NCI-H1436 (cell line): ENCODE data around the gene AIFM3.
"Not testable (repeated sequence)": the region's sequence is repeated elsewhere in the genome, so short reads cannot be mapped to it uniquely, and the experiment has no call there.

ENCODE experiments used
- DNase-seq: peaks from one replicate; lab custom pipeline; 2025; lab: John Stamatoyannopoulos, UW

Gene AIFM3

DNA sequence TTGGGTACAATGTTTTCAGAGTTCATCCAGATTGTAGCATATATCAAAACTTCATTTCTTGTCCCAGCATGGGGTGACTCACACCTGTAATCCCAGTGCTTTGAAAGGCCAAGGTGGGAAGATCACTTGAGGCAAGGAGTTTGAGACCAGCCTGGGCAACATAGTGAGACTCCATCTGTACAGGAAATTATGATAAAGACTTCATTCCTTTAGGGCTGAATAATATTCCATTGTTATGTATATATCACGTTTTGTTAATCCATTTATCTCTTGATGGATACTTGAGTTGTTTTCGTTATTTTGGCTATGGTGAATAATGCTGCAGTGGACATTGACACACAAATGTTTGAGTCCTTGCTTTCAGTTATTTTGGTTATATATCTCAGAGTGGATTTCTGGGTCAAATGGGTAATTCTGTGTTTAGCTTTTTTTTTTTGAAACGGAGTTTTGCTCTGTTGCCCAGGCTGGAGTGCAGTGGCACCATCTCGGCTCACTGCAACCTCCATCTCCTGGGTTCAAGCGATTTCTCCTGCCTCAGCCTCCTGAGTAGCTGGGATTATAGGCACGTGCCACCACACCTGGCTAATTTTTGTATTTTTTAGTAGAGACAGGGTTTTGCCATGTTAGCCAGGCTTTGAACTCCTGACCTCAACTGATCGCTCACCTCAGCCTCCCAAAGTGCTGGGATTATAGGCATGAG, 24.7 kb upstream of the AIFM3 start:
- not testable (repeated sequence) for DNase-seq

DNA sequence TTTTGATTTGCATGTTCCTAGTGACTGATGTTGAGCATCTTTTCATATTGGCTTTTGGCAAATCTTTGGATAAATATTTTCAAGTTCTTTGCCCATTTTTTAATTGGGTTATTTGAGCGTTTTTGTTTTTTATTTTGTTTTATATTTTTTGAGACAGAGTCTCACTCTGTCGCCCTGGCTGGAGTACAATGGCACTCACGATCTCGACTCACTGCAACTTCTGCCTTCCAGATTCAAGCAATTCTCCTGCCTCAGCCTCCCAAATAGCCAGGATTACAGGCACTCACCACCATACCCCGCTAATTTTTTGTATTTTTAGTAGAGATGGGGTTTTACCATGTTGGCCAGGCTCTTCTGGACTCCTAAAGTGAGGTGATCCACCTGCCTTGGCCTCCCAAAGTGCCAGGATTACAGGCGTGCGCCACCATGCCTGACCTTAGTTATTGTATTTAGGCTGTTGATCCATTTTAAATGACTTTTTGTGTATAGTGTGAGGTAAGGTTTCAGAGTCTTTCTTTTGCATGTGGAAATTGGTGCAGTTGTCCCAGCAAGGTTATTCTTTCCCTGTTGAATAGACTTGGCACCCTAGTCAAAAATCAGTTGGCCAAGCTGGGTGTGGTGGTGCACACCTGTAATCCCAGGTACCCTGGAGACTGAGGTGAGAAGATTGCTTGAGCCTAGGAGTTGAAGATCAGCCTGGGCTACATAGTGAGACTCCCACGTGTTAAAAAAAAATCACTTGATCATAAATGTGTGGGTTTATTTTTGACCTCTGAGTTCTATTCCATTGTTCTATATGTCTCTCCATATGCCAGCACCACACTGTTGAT, 23.7 kb upstream of the AIFM3 start:
- DNase-seq: no peak

DNA sequence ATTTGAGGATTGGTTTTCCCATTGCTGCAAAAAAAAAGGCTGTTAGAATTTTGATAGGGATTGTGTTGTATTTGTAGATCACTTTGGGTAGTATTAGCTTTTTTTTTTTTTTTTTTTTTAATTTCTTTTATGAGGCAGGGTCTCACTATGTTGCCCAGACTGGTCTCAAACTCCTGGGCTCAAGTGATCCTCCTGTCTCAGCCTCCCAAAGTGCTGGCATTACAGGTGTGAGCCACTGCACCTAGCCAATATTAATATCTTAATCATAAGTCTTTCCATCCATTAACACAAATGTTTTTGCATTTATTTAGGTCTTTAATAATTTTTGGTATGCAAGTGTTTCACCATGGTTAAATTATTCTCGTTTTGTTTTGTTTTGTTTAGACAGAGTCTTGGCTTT, 23.0 kb upstream of the AIFM3 start:
- no peak for DNase-seq

DNA sequence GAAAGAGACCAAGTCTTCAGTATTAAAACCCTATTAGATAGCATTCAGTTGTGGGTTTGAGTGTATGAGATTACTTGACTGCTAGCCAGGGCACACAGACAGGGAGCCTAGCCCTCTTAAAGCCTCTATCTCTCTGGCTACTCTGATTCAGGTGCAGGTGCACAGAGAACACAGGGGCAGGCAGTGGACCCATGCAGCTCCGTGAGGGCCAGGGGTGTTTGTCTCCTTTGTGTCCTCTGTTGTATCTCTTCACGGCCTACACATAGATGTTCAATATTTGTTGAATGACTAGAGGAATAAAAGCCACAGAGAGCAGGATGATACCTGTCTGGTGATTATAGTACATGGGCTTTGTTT, 21.5 kb upstream of the AIFM3 start:
- DNase-seq: no peak

DNA sequence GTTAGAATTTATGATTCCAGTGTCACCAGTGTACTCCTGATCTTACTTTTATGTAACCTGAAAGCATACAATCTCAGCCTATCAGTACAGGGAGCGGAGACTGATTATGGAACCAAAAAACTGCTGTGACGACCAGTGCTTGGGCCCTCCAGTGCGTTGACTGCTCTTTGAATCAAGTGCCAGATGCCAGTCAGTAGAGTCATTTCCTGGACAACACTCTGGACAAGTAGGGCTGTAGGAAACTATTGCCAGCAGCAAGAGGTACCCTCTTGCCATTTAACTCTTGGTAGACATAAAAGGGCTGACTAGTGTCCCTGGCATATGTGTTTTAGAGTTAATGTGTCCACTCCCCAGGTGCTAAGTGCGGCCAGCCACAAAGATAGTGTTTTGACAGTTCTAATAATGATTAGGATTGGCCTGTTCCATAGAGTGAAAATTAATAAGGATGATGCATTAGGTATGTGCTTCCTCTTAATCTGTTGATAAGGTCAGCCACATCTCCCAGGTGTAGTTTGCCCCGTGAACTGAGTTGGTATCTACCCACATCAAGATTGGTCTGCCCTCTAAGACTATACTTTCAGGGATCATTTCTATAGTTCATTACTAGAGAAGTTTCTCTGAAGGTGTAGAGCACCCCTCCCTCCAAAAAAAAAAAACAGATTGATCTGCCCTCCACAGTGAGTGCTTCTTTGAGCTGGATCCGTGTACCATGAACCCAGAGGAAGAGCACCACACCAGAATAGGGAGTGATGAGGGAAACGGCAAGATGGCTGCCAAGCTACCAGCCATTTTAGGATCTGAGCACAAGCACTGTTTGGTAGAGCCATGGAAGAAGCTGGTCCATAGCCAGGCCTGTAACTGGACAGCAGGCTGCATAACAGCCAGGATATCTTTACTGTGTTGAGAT, 20.7 kb upstream of the AIFM3 start:
- no peak for DNase-seq

DNA sequence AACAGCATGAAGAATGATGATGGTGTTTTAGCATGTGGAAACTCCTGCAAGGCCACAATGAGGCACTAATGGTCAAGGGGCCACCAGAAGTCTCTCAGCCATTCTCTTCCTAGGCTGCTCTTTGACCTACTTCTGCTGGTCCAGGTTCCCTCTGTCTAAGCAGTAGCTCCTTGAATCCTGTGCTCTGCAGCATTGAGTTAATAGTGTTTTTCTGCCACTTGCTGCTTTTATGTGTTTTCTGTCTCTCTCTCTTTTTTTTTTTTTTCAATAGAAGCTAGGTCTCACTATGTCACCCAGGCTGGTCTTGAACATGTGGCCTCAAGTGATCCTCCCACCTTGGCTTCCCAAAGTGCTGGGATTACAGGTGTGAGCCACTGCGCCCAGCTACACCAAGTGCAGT, 20.1 kb upstream of the AIFM3 start:
- DNase-seq: no peak

DNA sequence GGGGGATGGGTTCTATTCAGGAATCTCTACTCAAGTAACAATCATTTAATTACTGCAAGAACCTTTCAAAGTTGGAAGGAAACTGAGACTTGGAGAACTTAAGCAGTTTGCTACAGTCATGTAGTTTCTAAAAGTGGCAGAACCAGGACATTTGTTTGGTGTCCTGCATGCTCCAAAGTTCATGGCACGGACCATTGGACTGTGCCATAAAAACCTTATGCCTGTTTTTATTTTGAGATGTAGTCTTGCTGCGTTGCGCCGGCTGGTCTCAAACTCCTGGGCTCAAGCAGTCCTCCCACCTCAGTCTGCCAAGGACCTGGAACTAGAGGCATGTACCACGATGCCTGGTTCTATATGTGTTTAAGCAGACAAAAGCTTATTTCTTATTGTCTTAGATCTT, 18.6 kb upstream of the AIFM3 start:
- no peak for DNase-seq

DNA sequence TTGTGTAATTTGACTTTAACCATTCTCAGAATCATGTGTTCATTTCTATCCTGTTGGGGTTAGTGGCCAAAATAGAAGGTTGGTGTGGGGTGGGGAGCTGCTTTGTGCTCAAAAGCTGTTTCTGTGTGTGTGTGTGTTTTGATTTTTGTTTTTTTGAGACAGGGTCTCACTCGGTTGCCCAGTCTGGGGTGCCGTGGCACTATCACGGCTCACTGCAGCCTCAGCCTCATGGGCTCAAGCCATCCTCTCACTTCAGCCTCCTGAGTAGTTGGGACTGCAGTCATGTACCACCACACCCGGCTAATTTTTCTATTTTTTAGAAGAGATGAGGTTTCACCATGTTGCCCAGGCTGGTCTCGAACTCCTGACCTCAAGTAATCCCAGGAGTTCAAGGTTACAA, 18.1 kb upstream of the AIFM3 start:
- DNase-seq: no peak

- no peak for DNase-seq
These were observed 17.3 kb upstream of the AIFM3 start for GRCh38 chr22:20949698-20950183.

GRCh38 chr22:20951151-20951931, 15.7 kb upstream of the AIFM3 start:
- no peak for DNase-seq

- no peak for DNase-seq
These were observed 15.1 kb upstream of the AIFM3 start for GRCh38 chr22:20951932-20952380.

DNA sequence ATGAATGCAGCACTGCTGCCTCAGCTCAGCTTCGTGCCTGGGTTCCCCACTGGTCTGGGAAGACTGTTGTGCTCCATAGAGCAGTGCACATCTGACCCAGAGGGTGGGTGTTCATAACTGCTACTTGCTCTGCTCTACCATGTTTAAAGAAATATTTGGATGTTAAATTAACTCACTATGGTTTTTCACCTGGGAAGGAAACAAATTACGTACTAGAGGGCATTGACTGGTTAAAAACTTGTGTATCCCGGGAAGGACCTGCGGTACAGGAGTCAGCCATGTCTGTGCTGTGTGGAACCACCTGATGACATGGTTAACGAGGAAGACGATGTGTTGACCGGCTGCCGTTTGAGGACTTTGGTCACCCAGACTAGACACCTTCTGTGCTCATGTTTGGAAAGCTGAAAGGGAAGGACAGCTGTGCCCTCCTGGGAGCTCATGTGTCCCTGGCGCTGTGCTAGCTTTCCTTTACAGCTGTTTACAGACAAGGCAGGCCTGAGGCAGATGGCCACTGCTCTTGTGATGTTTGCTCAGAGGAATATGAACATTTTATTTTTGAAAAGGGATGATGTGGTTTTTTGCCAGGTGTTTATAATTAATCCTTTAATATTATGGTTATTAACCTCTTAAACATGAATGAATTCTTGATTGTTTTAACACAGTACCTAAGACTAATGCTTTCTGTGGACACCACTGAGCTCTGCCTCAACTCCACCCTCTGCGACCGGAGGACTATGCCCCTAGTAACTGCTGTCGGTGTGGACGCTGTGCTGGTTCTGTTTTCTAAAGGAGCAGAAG, 14.3 kb upstream of the AIFM3 start:
- no peak for DNase-seq

GRCh38 chr22:20953342-20953608, 13.8 kb upstream of the AIFM3 start:
- no peak for DNase-seq

DNA sequence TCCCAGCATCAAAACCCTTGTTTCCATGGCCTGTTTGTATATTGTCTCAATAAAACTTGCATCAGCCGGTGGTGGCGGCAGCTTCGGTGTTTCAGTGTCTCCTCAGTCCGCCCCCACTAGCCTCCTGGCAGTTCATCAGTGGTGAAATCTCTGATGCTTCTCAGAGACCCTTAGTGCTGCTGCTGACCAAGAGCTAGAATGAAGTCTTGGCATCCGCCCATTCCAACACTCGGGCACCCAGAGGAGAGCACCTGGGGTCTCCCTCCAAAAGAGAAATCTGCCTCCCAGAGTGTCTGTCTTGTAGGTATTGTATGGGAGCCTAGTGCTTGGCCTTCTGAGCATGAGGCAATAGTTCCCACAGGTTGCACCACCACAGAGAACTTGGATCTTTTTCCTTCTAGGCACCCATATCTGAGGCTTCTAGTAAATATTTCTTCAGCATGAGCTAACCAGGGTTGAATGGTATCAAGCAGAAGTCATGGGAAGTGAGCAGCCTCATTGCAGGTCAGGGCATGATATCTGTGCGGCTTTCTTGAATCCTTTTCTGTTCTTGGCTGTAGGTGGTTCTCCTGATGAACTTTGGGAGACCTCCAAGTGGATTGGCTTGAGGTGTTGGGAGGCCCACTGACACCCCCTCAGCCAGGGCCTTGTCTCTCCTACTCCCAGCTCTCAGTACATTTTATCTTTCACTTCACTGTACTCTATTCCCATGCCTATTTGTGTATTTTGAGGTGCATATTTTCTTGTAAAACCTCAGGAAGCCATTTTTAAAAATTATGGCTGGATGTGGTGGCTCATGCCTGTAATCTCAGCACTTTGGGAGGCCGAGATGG, 13.2 kb upstream of the AIFM3 start:
- no peak for DNase-seq

GRCh38 chr22:20955548-20955947, 11.5 kb upstream of the AIFM3 start:
- DNase-seq: no peak

GRCh38 chr22:20956258-20957101, 10.6 kb upstream of the AIFM3 start:
- DNase-seq: no peak

- DNase-seq: no peak
These were observed 9.9 kb upstream of the AIFM3 start for GRCh38 chr22:20957102-20957682.

- DNase-seq: no peak
These were observed 9.2 kb upstream of the AIFM3 start for GRCh38 chr22:20957683-20958431.
